Activated CD8-positive, alpha-beta memory T cell treated with anti-CD3 and anti-CD28 coated beads, Interleukin-2, amount 50 U/mL, for 4 hours (primary cell): ENCODE measurements around the gene DLX1.

Experiments used
- DNase-seq: peaks from one replicate; pipeline ENCODE4 v3.0.0-alpha.2; 2020

DLX1 gene

GRCh38 chr2:172088245-172089004, 3.1 kb downstream of the DLX1 start:
- DNase-seq, result no peak

DNA sequence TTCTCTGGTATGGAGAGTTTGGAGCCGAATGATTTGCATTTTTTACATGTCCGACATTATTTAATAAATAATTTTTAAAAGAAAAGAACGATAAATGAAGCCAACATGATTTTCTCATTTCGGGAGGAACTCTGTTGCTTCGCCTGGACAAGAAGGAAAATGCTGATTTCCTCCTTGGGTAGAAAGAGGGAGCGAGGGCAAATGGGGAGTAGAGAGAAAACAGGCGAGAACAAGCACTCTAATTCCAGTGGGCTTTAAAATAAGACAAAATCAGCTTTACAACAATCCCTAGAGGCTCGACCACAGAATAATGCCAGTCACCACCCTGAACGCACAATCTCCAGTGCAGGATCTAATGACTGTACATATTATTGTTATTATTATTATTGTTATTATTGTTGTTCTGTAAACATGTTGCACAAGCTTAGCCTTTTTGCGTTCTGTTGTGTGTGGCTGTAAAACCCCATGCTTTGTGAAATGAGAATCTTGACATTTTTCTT, 3.7 kb downstream of the DLX1 start:
- no peak for DNase-seq

- no peak for DNase-seq
Measured at GRCh38 chr2:172089633-172090032, 4.3 kb downstream of the DLX1 start.

- no peak for DNase-seq
Measured at GRCh38 chr2:172090044-172090961, 5.0 kb downstream of the DLX1 start.

DNA sequence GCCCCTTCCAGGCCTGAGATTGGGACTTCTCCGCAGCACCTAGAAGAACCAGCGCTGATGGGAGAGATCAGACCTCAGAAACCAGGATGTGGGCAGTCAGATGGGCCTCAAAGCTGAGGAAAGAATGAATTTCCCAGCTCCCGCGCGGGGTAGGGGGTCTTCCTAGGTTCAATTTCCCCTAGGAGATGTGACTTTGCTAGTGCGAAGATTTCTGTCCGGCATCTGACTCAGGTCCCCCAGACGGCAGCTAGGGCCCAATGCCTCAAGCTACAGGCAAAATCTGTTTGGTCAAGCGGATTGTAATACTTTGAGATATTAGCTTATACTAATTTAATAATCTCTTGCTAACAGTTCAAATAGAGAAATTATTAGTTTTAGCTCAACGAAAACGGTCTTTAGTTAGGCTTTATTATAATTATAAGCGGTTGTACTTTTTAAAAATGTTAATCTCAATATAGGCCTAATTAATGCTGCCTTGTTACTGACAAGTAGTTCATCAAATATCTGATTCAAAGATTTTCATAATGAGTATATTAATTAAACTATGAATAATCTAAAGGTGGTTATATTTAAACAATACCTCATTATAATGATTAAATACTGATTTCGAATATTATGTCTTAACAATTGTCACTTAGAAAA, 5.8 kb downstream of the DLX1 start:
- no peak for DNase-seq

DNA sequence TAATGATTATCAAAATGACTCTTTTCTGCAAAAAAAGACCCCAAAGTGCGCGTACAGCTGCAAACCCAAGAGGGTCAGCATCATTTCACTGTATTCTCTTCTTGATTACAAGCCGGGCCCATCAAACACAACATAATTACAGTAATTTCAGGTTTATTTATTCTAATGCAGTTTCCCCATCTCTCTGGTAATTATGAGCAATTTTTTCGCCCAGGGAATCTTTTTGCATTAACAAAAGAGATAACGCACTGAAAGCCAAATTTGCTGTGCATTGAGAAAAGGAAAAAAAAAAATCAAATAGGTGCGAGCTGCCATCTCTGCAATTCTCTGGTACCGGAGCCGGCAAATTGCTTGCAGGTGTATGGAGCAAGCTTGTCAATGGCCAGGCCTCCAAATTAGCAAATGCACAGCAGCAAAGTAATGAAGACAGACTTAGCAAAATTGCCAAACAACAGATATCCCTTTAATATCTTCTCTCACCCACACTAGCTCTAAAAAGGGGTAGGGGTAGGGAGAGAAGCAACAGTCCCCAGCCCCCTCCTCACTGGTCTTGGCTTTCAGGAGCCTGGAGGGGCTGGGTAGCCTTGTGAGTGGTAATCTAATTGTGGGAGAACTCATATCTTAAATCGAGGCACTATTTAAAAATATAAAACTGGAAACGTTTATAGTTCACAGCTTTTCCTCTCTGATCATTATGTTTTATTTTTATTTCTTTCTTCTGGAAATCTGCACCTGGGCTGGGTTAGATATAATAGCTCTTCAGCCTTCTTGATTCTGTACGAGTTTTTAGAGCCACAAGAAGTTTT, 6.7 kb downstream of the DLX1 start:
- no peak for DNase-seq

GRCh38 chr2:172092716-172093415, 7.6 kb downstream of the DLX1 start:
- no peak for DNase-seq

- DNase-seq, result no peak
Measured at GRCh38 chr2:172093416-172094293, 8.3 kb downstream of the DLX1 start.

GRCh38 chr2:172094294-172095145, 9.2 kb downstream of the DLX1 start:
- DNase-seq, result no peak

DNA sequence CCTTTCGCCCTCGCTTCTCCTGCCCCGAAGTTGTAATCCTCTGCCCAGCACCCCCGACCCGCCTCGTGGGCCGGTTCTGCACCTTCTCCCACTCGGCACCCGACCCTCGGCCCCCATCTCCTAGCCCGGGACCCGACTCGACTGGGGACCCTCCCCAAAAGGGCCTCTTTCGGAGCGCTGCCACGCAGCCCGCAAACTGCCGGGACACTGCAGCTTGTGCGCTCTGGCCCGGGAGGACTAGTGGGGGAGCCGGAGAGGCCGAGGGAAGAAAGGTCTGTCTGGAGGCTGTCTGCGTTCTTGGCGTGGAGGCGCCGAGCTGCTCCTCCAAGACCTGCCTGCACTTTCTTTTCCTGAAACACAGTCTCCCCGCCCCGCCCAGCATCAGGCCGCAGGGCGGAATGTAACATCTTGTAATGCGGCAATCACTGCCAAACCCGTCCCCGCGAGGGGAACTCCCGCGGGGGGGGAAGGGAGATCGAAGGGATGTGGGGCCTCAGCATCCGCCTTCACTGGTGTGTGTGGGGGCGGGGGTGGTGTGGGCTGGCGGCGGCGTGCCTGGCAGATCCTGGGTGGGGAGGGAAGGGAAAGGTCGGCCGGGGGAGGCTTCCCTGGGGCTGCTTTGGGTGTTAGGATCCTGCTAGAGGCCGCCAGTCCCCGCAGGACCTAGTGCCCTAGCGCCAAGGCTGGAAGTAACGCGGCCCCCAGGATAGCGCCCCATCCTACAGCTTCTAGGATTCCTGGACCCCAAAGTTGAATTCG, 10.0 kb downstream of the DLX1 start:
- DNase-seq, result peak; percentile 79

DNA sequence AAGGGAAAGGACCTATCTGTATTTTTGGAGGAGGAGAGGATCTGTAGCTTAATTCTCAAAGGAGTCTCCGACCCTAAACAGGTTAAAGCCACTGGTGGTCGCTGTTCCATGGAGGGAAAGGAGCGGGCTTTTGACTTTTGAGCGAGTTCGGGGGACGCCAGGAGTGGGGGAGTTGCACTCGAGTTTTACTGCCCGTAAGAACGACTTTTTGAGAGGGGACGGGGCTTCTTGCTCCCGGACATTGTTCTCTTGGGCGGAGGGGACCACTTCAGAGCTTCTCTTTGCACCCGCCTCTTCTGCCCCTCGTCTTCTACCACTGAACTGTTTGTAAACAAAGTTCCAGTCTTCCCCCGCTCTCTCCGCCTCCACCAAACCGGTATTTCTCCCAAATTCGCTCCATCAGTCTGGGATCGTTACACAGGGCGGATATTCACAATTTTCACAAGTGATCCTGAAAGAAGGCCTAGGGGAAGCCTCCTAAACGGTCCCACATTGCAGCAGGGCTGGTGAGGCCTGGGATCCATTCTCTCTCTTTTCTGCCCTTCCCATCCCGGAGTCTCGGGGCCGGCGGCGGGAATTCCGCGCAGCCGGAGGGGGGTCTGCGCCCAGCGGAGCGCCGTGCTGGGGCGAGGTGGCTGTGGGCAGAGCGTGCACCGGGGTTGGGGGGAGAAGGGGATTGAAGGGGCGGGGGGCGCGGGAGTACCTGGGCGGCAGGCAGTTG, 10.8 kb downstream of the DLX1 start:
- no peak for DNase-seq

GRCh38 chr2:172096626-172097547, 11.6 kb downstream of the DLX1 start:
- no peak for DNase-seq

- DNase-seq, result no peak
Measured at GRCh38 chr2:172097557-172098131, 12.3 kb downstream of the DLX1 start.

- DNase-seq, result no peak
Measured at GRCh38 chr2:172098287-172098649, 13.0 kb downstream of the DLX1 start.

DNA sequence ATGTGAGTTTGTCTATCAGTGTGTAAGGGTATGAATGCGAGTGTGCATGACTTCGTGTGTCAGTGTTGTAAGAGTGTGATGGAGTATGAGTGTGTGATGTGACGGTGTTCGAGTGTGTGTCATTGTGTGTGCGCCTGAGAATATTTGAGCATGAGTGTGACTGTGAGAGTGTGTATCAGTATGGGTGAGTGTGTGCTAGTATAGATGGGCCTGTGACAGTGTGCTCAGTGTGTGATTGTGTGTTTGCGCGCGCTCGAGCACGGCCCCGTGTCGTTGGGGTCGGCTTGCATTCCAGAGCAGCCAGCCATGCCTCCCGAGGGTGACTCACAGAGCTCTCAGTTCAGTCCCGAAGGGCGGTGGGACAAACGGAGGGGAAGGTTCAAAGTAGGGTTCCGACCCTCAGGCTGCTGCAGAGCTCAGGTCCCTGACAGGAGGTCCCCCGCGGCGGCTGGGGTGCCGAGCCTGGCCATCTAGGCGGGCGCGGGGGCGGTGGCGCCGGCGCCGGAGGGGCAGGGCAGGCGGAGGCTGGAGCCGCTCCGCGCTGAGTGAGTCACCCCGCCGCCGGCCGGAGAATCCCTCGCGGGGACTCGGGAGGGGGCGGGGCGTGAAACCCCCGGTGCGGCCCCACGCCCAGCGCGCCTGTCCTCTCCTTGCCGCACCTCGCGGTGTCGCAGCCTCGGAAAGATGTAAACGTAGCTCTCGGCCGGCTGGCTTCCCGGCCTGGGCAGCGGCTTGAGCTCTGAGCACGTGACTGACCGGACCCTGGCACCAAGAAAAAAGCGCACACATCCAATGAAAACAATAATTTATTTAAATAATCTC, 13.6 kb downstream of the DLX1 start:
- DNase-seq, result no peak
